Activated T-helper 2 cell treated with anti-CD3 and anti-CD28 coated beads, Interferon-gamma antibody, Interleukin-2, Interleukin-4, amounts not matched to agents 10 μg/mL and 5 μg/mL and 100 μg/mL, durations not matched to agents 14 hours and 24 hours and 36 hours (primary cell): ENCODE measurements around the gene PDGFRB. TPM values are rescaled to one million over a fixed set of nuclear protein-coding genes. Genes with fewer than 3 reads are reported as not detected.

ENCODE experiments used
- DNase-seq: peaks from one replicate; pipeline ENCODE4 v3.0.0; 2021; ENCODE audit warnings: low spot score
- H3K27ac Mint-ChIP-seq: one replicate; pipeline ENCODE4 v1.8.0; 2021; ENCODE audit warnings: mixed read lengths
- H3K27me3 Mint-ChIP-seq: one replicate; pipeline ENCODE4 v1.8.0; 2021; ENCODE audit warnings: low read depth, mixed read lengths
- H3K36me3 Mint-ChIP-seq: one replicate; pipeline ENCODE4 v1.8.0; 2021; ENCODE audit warnings: low read depth, mixed read lengths
- H3K4me1 Mint-ChIP-seq: one replicate; pipeline ENCODE4 v1.8.0; 2021; ENCODE audit warnings: low read depth, mixed read lengths
- H3K4me3 Mint-ChIP-seq: one replicate; pipeline ENCODE4 v1.8.0; 2021; ENCODE audit warnings: low read depth, mild to moderate bottlenecking, moderate library complexity, mixed read lengths
- H3K9me3 Mint-ChIP-seq: one replicate; pipeline ENCODE4 v1.8.0; 2021; ENCODE audit warnings: mixed read lengths
- intact Hi-C: fragments of 100-400 bp; cut with micrococcal nuclease; formaldehyde crosslinking; loops from one replicate; pipeline ENCODE4 v1.15.1; 2023
- total RNA-seq: library from RNA; stranded (reverse); gene quantifications from 2 replicates; pipeline ENCODE4 v1.2.3, GENCODE V29; 2022

PDGFRB gene
- total RNA-seq, 1 donor from 2014 or later: 1.3 TPM

DNA sequence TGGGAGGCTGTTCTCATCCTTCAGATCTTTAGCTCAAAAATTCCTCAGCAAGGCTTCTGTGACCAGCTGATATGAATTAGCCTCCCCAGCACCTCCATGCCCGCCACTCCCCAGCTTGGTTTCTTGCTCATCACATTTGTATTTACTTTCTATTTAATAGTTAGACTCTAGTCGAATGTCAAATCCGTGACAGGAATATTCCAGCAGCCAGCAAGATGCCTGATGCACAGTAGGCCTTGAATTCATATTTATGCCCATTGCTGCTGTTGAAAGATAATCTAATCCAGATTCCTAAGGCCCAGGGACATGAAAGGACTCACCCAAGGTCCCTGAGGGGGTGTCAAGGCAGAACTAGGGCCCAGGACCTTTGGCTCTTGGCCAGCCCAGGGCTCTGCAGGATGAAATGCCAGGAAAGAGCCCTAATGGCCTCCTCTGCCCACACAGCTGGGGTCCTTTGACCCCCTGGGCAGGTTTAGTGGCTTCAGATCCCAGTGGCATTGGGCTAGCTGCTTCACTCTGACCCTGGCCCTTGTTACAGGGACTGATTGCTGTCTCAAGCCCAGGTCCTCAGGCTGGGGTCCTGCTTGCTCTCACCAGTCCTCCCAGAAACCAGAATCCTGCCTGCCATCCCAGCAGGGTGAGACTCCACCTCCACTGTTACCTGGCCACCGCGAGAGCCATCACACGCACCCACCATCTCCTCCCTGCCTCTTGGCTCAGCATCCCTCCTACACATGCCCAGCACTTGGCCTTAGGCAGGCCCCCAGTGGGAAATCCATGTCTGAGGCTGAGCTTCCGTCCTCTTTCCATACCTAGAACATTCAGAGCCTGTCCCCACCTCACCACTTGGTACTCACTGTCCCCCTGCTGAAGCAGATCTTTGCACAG is 76.6 kb downstream of the PDGFRB start:
- Mint-ChIP-seq H3K4me3 (no peak overlapping the region), H3K4me1 (peaks cover 5% of the 10 kb centered on the region), H3K27ac (no peak overlapping the region), H3K36me3 (no peaks in the 10 kb centered on the region), H3K9me3 (no peaks in the 10 kb centered on the region), H3K27me3 (peaks cover 14% of the 10 kb centered on the region)
- intact Hi-C loops: no loop called here
- DNase-seq: no peak

DNA sequence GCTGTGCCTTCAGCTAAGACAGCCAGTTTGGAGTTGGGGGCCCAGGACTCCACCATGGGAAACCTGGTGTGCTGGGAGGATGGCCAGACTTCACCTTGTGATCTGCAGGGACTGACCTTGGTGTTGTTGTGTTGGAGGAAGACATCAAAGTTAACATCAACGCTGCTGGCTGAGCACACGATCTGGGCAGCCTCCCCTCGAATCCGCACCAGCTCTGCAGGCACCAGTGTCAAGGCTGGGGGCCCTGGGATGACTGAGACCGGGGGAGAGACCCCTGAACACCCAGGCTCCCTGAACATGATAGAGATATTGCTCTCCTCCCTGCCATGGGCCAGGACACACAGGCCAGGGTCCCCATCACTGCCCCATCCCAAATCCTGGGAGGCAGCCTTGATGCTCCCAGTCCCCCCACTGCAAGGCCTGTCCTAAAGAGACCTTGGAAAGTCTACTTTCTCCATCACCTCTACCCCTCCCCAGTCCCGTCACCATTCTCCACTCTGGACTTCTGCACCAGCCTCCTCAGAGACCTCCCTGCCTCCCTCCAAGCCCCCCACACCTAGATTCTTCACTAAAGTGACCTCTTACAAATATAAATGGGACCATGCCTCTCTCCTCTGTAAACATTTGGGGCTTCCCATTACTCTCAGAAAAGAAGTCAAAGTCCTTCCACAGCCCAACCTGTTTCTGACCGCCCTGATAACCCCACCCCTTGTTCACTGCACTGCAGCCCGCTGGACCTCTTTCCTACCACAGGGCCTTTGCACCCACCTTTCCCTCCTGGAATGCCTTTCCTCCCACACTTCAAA is 77.4 kb downstream of the PDGFRB start:
- H3K27ac Mint-ChIP-seq: no peak overlapping the region

GRCh38 chr5:150077060-150077459 is 78.6 kb downstream of the PDGFRB start:
- H3K4me1 Mint-ChIP-seq: peaks cover 2% of the 10 kb centered on the region
- no peaks in the 10 kb centered on the region for H3K9me3 Mint-ChIP-seq
- H3K27ac Mint-ChIP-seq: no peak overlapping the region
- H3K27me3 Mint-ChIP-seq: peaks cover 4% of the 10 kb centered on the region
- H3K36me3 Mint-ChIP-seq: no peaks in the 10 kb centered on the region
- intact Hi-C loops: no loop called here
- H3K4me3 Mint-ChIP-seq: no peak overlapping the region
- no peak for DNase-seq

More for the DNA sequence above, 77.4 kb downstream of the PDGFRB start:
- no peak for DNase-seq
- Mint-ChIP-seq H3K9me3 (no peaks in the 10 kb centered on the region), H3K36me3 (no peaks in the 10 kb centered on the region), H3K27me3 (peaks cover 7% of the 10 kb centered on the region), H3K4me3 (no peak overlapping the region), H3K4me1 (peaks cover 5% of the 10 kb centered on the region)
- intact Hi-C loops: no loop called here

DNA sequence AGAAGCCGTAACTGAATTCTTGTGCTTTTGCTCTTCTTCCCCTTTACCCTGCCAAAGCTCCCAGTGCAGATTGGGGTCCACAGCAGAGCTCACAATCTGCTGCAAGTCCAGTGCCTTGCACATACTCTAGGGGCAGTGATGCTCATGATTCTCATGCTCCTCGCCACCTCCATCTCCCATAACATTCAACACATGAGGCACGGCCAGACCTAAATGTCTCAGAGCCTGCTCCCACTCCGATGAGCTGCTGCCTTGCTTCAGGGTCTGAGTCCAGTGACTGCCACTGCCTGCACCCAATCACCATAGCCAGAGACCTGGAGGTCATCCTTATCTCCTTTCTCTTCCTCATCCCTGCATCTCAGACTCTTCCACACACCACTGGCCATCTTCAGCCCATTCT is 79.8 kb downstream of the PDGFRB start:
- DNase-seq: no peak
- Mint-ChIP-seq H3K27ac (no peak overlapping the region), H3K27me3 (peaks cover 4% of the 10 kb centered on the region), H3K9me3 (no peaks in the 10 kb centered on the region), H3K4me1 (no peaks in the 10 kb centered on the region), H3K36me3 (no peaks in the 10 kb centered on the region), H3K4me3 (no peak overlapping the region)
- intact Hi-C loops: no loop called here

DNA sequence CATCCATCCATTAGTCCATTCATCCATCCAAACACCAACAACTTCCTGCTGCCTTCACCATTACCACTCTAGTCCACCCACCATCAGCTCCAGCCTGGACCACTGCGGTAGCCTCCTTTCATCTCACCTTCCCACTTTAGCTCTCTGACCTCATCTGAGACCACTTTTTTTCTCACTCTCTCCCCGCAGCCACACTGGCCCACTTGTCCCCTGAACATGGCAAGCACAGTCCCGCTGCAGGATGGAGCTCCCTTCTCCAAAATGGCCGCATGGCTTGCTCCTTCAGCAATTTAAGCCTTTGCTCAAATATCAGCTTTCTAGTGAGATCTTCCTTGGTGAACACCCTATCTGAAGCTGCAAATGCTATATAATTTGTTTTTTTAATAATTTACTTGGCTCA is 80.4 kb downstream of the PDGFRB start:
- DNase-seq: no peak
- Mint-ChIP-seq H3K4me3 (no peak overlapping the region), H3K27me3 (peaks cover 4% of the 10 kb centered on the region), H3K27ac (no peak overlapping the region), H3K9me3 (no peaks in the 10 kb centered on the region), H3K4me1 (no peaks in the 10 kb centered on the region), H3K36me3 (no peaks in the 10 kb centered on the region)
- intact Hi-C loops: no loop called here

DNA sequence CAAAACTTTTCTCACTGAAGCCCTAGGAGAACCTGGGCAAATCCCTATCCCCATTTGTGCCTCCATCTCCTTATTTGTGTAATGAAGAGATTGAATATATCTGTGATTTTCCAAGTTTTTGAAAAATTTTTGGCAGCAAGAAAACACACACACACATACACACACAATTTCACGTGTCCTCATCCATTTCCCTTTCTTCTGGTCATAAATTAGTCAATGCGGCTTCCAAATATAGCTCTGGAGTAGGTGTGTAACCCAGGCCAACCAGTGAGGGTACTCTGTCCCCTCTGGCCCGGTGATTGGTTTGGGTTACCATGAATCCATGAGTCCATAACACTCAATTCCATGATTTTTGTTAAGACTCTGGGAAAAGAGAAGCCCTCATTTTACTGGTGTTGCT is 82.0 kb downstream of the PDGFRB start:
- Mint-ChIP-seq H3K36me3 (no peaks in the 10 kb centered on the region), H3K4me3 (no peak overlapping the region), H3K27me3 (no peaks in the 10 kb centered on the region), H3K4me1 (peaks cover under 1% of the 10 kb centered on the region), H3K9me3 (no peaks in the 10 kb centered on the region), H3K27ac (no peak overlapping the region)
- intact Hi-C loops: no loop called here
- no peak for DNase-seq

GRCh38 chr5:150073086-150073625 is 82.5 kb downstream of the PDGFRB start:
- Mint-ChIP-seq H3K4me1 (peaks cover 5% of the 10 kb centered on the region), H3K4me3 (no peak overlapping the region), H3K27ac (no peak overlapping the region), H3K36me3 (no peaks in the 10 kb centered on the region), H3K9me3 (no peaks in the 10 kb centered on the region), H3K27me3 (no peaks in the 10 kb centered on the region)
- intact Hi-C loops: no loop called here
- DNase-seq: no peak

- Mint-ChIP-seq H3K27ac (no peak overlapping the region), H3K9me3 (no peaks in the 10 kb centered on the region), H3K4me3 (no peak overlapping the region), H3K4me1 (peaks cover 21% of the 10 kb centered on the region), H3K36me3 (no peaks in the 10 kb centered on the region), H3K27me3 (no peaks in the 10 kb centered on the region)
- intact Hi-C loops: no loop called here
- no peak for DNase-seq
These were observed 84.8 kb downstream of the PDGFRB start for GRCh38 chr5:150070821-150071220.

DNA sequence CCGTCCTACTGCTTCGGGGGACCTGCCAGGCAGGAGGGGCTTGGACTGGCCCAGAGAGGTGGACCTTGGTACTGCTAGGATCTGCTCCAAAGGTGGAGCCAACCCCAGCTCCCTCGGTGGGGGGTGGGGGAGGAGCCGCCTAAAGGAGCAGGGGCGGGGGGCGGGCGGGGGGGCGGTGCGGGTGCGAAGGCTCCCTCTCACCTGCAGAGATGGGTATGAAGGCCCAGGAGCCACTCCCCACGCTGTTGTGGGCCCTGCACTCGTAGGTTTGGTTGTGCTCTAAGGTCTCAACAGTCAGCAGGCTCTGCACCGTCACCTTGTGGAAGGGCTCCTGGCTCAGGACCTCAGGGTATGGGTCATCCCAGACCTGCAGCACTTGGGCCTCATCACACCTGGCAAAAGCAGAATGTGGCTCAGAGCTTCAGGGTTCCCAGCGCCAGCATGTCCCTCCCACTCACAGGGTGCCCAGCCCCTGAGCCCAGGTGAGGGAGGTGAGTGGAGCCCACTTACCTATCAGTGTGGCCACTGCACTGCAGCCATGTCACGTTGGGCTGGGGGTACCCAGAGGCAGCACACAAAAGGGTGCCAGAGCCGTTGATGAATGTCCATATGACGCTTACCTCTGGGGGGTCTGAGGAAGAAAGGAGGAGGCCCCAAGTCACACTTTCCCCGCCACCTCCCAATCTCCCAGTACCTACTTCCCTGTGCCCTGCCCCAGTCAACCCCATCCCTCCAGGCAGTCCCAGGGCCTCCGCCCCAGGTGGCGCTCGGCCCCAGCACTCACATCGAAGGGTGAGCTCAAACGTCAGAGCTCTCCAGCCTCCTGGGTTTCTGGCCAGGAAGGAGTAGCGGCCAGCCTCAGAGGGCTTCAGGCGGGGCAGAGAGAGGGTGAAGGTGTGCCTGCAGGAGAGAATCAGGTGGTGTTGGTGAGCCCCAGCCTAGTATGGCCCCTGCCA is 85.7 kb downstream of the PDGFRB start:
- Mint-ChIP-seq H3K36me3 (no peaks in the 10 kb centered on the region), H3K4me1 (peaks cover 21% of the 10 kb centered on the region), H3K9me3 (no peaks in the 10 kb centered on the region), H3K27me3 (no peaks in the 10 kb centered on the region), H3K4me3 (no peak overlapping the region), H3K27ac (no peak overlapping the region)
- DNase-seq: no peak
- intact Hi-C loops: loop anchor here (5.0 kb wide), 1 partner anchor 68 kb away; the partner anchor contains the start of genes HMGXB3 and TIGD6

- H3K27ac Mint-ChIP-seq: no peak overlapping the region
- intact Hi-C loops: loop anchor here (5.0 kb wide), 1 partner anchor 67 kb away; the partner anchor contains the start of genes HMGXB3 and TIGD6
- H3K27me3 Mint-ChIP-seq: no peaks in the 10 kb centered on the region
- H3K36me3 Mint-ChIP-seq: no peaks in the 10 kb centered on the region
- H3K4me3 Mint-ChIP-seq: no peak overlapping the region
- no peak for DNase-seq
- H3K4me1 Mint-ChIP-seq: peaks cover 22% of the 10 kb centered on the region
- H3K9me3 Mint-ChIP-seq: no peaks in the 10 kb centered on the region
These were observed 86.5 kb downstream of the PDGFRB start for GRCh38 chr5:150068961-150069645.

DNA sequence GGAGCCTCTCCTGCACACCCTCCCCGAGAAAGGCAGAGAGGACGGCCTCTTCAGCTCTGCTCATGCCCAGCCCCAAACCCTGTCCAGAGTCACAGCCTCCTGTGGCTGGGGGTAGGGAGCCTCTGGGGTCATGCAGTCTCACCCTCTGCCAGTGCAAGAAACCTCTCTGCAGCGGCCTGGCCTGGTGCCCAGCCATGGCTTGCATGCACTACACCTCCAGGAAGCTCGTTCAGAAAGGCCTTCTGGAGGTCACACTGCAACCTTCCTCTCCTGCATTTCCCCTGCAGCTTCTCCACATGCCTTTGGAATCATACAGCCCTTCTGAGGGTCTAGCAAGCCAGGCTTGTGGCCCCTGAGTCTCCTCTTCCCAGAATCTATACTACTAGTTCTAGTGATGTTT is 87.2 kb downstream of the PDGFRB start:
- Mint-ChIP-seq H3K27ac (no peak overlapping the region), H3K27me3 (peaks cover under 1% of the 10 kb centered on the region), H3K9me3 (no peaks in the 10 kb centered on the region), H3K4me3 (no peak overlapping the region), H3K36me3 (no peaks in the 10 kb centered on the region), H3K4me1 (peaks cover 22% of the 10 kb centered on the region)
- no peak for DNase-seq
- intact Hi-C loops: loop anchor here (5.0 kb wide), 1 partner anchor 66 kb away; the partner anchor contains the start of genes HMGXB3 and TIGD6
